SK-N-SH (cell line): Measurements from ENCODE around the gene RBM10.

ENCODE experiments used
- CHD2 ChIP-seq: fragments of 150-350 bp; IDR thresholded peaks from 2 replicates; pipeline ENCODE4 v1.6.1; 2018; ENCODE audit warnings: low read length; ENCODE audit not compliant: partially characterized antibody
- CTCF ChIP-seq: fragments of 200-600 bp; sonication (generic); IDR thresholded peaks from 2 replicates; pipeline ENCODE4 v1.6.1; 2017; ENCODE audit warnings: antibody characterized with exemption, mild to moderate bottlenecking, moderate library complexity
- EP300 ChIP-seq, 2 experiments: IDR thresholded peaks; 2 replicates each; pipeline versions ENCODE4 v1.4.0 to v1.6.1; 2012; ENCODE audit warnings: borderline replicate concordance in 1 of 2, low read depth in 1 of 2, low read length in 1 of 2
- FOXM1 ChIP-seq: IDR thresholded peaks from 2 replicates; pipeline ENCODE4 v1.4.0; 2012; ENCODE audit warnings: low read depth, mild to moderate bottlenecking
- POLR2AphosphoS5 ChIP-seq: IDR thresholded peaks from 2 replicates; pipeline ENCODE4 v1.6.1; 2012; ENCODE audit warnings: low read depth, low read length
- RFX5 ChIP-seq: IDR thresholded peaks from 2 replicates; pipeline ENCODE4 v1.6.1; 2012; ENCODE audit warnings: mild to moderate bottlenecking, improper control_type of control experiment, low read length
- SIN3A ChIP-seq: IDR thresholded peaks from 2 replicates; pipeline ENCODE4 v1.6.1; 2012; ENCODE audit warnings: low read depth, mild to moderate bottlenecking, low read length, moderate library complexity, borderline replicate concordance
- TF ChIP-seq, protein P1 (sequence below): IDR thresholded peaks from 2 replicates; pipeline ENCODE4 v1.4.0; 2012; ENCODE audit warnings: low read depth

DNA sequence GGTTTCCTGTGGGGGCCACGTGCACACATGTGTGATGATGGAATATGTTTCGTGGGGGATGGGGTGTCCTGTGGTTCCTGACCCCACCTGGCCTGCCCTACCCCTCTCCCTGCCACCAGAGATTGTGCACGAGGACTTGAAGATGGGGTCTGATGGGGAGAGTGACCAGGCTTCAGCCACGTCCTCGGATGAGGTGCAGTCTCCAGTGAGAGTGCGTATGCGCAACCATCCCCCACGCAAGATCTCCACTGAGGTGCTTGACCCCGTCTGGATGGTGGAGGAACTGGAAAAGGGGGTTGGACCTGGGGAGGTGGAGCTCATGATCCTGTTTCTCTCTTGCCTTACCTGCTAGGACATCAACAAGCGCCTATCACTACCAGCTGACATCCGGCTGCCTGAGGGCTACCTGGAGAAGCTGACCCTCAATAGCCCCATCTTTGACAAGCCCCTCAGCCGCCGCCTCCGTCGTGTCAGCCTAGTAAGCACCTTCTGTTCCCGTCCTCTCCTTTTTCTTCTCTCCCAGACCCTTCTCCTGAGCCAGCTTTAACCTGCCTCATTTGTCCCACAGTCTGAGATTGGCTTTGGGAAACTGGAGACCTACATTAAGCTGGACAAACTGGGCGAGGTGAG, 79.4 kb downstream of the RBM10 start:
- no peak for TF ChIP-seq FOXM1
- no peak for TF ChIP-seq CHD2
- no peak for TF ChIP-seq CTCF
- TF ChIP-seq SIN3A: no peak
- TF ChIP-seq, protein P1, sequence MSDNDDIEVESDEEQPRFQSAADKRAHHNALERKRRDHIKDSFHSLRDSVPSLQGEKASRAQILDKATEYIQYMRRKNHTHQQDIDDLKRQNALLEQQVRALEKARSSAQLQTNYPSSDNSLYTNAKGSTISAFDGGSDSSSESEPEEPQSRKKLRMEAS: no peak
- TF ChIP-seq POLR2AphosphoS5: no peak
- no peak for TF ChIP-seq RFX5
- no peak for TF ChIP-seq EP300 (IDR thresholded peaks at IDR 0.05; ENCODE audit: borderline replicate concordance in 1 of 2, low read depth in 1 of 2, low read length in 1 of 2)
